NCI-H146 (cell line): ENCODE measurements around the gene ANAPC2.

Source experiments
- DNase-seq: peaks from one replicate; lab custom pipeline; 2025; lab: John Stamatoyannopoulos, UW

ANAPC2 gene

DNA sequence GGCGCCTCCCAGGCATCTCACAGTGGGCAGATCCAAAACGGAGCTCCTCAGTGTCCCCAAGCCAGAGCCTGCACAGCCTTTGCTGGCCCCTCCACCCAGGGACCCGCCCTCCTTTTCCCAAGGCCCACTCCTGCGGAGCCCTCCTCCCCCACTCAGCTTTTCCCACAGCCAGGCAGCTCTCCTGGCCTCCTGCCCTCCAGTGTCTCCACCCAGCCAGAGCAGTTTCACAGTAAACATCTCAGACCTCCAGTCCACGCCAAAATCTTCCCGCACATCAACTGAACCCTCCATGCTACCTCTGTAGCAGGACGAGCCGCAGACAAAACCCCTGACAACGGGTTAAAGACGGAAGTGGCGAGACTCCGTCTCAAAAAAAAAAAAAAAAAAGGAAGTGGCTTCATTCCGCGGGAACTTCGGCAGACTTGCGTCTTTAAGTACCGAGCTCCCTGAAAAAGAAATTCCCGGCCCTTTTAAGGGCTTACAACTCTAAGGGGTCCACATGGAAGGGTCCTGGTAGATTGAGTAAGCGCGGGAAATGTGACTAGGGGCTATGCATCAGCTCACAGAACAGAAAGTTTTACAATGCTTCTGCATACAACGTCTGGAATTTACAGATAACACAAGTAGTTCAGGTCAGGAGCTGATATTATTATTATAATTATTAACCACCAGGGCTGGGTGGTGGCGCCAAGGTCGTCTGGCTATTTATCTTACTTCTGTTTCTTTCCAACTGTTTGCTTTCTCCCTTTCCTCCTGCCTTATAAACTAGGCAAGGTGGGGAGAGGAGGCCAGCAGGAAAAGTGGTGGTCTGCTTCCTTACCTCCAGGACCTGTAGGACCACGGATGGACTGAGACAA is 60.8 kb downstream of the ANAPC2 start:
- no peak for DNase-seq

- no peak for DNase-seq
Observed at GRCh38 chr9:137126786-137127185, 61.6 kb downstream of the ANAPC2 start.
